ENCODE data around the gene SERINC1. TPM values are rescaled to one million over a fixed set of nuclear protein-coding genes. Genes with fewer than 3 reads are reported as not detected.
"Not testable (repeated sequence)": the region's sequence is repeated elsewhere in the genome, so short reads cannot be mapped to it uniquely, and the experiment has no call there.

SERINC1 gene
- total RNA-seq, 1 experiment from 2014 or later = 131 TPM

DNA sequence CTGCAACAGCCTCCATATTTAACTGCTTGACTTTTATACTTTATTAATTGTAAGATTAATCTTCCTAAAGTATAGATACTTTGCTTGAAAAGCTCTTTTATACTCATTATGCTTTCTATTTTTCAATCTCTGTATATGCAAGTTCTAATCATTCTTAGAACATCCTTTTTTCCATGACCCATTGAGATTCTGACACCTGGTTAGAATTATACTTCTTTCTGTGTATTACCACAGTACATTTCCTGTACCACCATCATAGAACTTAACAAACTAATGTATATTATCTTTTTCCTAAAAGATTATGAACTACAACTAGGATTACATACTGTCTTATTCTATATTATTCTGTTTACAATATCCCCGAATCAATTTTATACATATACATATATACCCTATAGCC is 13.5 kb downstream of the SERINC1 start:
- intact Hi-C loops (cut with micrococcal nuclease; ENCODE audit: unreplicated experiment) = no loop called here
- ChIA-PET CTCF (no interaction called here), POLR2A (no interaction called here)
- Histone ChIP-seq H3K4me3 (ENCODE audit: low read depth in 2 of 2, low read length in 2 of 2) (no peak overlapping the region), H3K36me3 (ENCODE audit: control insufficient read depth, insufficient read depth, low read length) (peaks cover 18% of the 10 kb centered on the region), H3K27ac (ENCODE audit: low read length) (no peak overlapping the region), H3K4me1 (ENCODE audit: control insufficient read depth, insufficient read depth, low read length) (peaks cover 13% of the 10 kb centered on the region), H3K27me3 (ENCODE audit: control insufficient read depth, insufficient read depth, low read length) (no peaks in the 10 kb centered on the region), H3K9me3 (ENCODE audit: control insufficient read depth, insufficient read depth, low read depth, low read length) (no peaks in the 10 kb centered on the region)
- in situ Hi-C loops (cut with HindIII; ENCODE audit: low pct_unique_long_range_greater_than_20kb, low sequenced_read_pairs) = no loop called here
- ATAC-seq (no peak), DNase-seq (ENCODE audit: low read depth, low spot score) (no peak)
- no peak for TF ChIP-seq CTCF (IDR thresholded peaks at IDR 0.05)
- TF ChIP-seq TCF7L2 (IDR thresholded peaks at IDR 0.05; ENCODE audit: low read depth, low read length) = no peak
- no peak for TF ChIP-seq SIN3A (IDR thresholded peaks at IDR 0.05; ENCODE audit: borderline replicate concordance, insufficient read depth, low read depth, low read length)
- no peak for TF ChIP-seq POLR2AphosphoS5 (IDR thresholded peaks at IDR 0.05; ENCODE audit: low read depth, low read length)
- TF ChIP-seq, protein P1, sequence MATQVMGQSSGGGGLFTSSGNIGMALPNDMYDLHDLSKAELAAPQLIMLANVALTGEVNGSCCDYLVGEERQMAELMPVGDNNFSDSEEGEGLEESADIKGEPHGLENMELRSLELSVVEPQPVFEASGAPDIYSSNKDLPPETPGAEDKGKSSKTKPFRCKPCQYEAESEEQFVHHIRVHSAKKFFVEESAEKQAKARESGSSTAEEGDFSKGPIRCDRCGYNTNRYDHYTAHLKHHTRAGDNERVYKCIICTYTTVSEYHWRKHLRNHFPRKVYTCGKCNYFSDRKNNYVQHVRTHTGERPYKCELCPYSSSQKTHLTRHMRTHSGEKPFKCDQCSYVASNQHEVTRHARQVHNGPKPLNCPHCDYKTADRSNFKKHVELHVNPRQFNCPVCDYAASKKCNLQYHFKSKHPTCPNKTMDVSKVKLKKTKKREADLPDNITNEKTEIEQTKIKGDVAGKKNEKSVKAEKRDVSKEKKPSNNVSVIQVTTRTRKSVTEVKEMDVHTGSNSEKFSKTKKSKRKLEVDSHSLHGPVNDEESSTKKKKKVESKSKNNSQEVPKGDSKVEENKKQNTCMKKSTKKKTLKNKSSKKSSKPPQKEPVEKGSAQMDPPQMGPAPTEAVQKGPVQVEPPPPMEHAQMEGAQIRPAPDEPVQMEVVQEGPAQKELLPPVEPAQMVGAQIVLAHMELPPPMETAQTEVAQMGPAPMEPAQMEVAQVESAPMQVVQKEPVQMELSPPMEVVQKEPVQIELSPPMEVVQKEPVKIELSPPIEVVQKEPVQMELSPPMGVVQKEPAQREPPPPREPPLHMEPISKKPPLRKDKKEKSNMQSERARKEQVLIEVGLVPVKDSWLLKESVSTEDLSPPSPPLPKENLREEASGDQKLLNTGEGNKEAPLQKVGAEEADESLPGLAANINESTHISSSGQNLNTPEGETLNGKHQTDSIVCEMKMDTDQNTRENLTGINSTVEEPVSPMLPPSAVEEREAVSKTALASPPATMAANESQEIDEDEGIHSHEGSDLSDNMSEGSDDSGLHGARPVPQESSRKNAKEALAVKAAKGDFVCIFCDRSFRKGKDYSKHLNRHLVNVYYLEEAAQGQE (IDR thresholded peaks at IDR 0.05; ENCODE audit: insufficient read depth in 1 of 2, low read depth in 2 of 2, low read length in 1 of 2) = no peak
- no TSS peak for BruUV-seq (replicated peaks)

DNA sequence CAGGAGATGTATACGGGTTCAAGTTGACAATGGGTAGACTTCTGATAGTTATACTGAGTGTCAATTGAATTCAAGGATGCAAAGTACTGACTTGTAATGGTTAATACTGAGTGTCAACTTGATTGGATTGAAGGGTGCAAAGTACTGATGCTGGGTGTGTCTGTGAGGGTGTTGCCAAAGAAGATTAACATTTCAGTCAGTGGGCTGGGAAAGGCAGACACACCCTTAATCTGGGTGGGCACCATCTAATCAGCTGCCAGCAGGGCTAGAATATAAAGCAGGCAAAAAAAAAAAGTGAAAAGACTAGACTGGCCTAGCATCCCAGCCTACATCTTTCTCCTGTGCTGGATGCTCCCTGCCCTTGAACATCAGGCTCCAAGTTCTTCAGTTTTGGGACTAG is 16.5 kb downstream of the SERINC1 start:
- CTCF ChIA-PET; H3K4me3 ChIP-seq (ENCODE audit: low read depth in 2 of 2, low read length in 2 of 2); H3K27me3 ChIP-seq (ENCODE audit: control insufficient read depth, insufficient read depth, low read length); POLR2A ChIA-PET; ATAC-seq; BruUV-seq (replicated peaks); H3K27ac ChIP-seq (ENCODE audit: low read length); intact Hi-C loops (cut with micrococcal nuclease; ENCODE audit: unreplicated experiment); in situ Hi-C loops (cut with HindIII; ENCODE audit: low pct_unique_long_range_greater_than_20kb, low sequenced_read_pairs); DNase-seq (ENCODE audit: low read depth, low spot score); H3K9me3 ChIP-seq (ENCODE audit: control insufficient read depth, insufficient read depth, low read depth, low read length): not testable (repeated sequence)
- peaks cover 42% of the 10 kb centered on the region for H3K36me3 ChIP-seq (ENCODE audit: control insufficient read depth, insufficient read depth, low read length)
- peaks cover 13% of the 10 kb centered on the region for H3K4me1 ChIP-seq (ENCODE audit: control insufficient read depth, insufficient read depth, low read length)

DNA sequence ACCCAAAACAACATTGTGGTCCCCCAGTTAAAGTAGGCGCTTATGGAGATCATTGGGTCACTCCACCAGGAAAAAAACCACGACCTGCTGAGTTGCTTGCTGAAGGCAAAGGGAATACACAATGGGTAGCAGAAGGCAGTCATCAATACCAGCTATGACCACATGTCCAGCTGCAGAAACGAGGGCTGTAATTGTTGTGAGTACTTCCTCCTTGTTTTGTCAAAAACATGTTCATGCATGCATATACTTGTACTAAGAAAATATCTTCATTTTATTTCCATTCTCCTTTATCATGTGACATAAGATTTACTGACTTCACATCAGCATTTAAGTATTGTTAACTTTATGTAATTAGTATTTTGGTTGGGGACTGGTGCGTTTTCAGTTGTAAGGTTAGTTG is 16.9 kb downstream of the SERINC1 start:
- no peaks in the 10 kb centered on the region for H3K27me3 ChIP-seq (ENCODE audit: control insufficient read depth, insufficient read depth, low read length)

More for the DNA sequence above, 16.9 kb downstream of the SERINC1 start:
- POLR2A ChIA-PET = no interaction called here
- intact Hi-C loops (cut with micrococcal nuclease; ENCODE audit: unreplicated experiment) = no loop called here
- Histone ChIP-seq H3K9me3 (ENCODE audit: control insufficient read depth, insufficient read depth, low read depth, low read length) (no peaks in the 10 kb centered on the region), H3K27ac (ENCODE audit: low read length) (no peak overlapping the region), H3K4me3 (ENCODE audit: low read depth in 2 of 2, low read length in 2 of 2) (no peak overlapping the region), H3K36me3 (ENCODE audit: control insufficient read depth, insufficient read depth, low read length) (peaks cover 42% of the 10 kb centered on the region), H3K4me1 (ENCODE audit: control insufficient read depth, insufficient read depth, low read length) (peaks cover 10% of the 10 kb centered on the region)
- no peak for ATAC-seq
- CTCF ChIA-PET = no interaction called here
- BruUV-seq (replicated peaks) = no TSS peak
- in situ Hi-C loops (cut with HindIII; ENCODE audit: low pct_unique_long_range_greater_than_20kb, low sequenced_read_pairs) = no loop called here
- no peak for DNase-seq (ENCODE audit: low read depth, low spot score)
- no peak for TF ChIP-seq POLR2AphosphoS5 (IDR thresholded peaks at IDR 0.05; ENCODE audit: low read depth, low read length)
- TF ChIP-seq TCF7L2 (IDR thresholded peaks at IDR 0.05; ENCODE audit: low read depth, low read length) = no peak
- no peak for TF ChIP-seq CTCF (IDR thresholded peaks at IDR 0.05)
- TF ChIP-seq SIN3A (IDR thresholded peaks at IDR 0.05; ENCODE audit: borderline replicate concordance, insufficient read depth, low read depth, low read length) = no peak
- TF ChIP-seq, protein P1 (IDR thresholded peaks at IDR 0.05; ENCODE audit: insufficient read depth in 1 of 2, low read depth in 2 of 2, low read length in 1 of 2) = no peak

Data from Panc1 (cell line).